NK-92 (cell line): ENCODE data around the gene UCKL1.
"Not testable (repeated sequence)": the region's sequence is repeated elsewhere in the genome, so short reads cannot be mapped to it uniquely, and the experiment has no call there.

ENCODE experiments used
- DNase-seq: peaks from one replicate; lab custom pipeline; 2025; ENCODE audit not compliant: unreplicated experiment; lab: John Stamatoyannopoulos, UW

UCKL1 gene

DNA sequence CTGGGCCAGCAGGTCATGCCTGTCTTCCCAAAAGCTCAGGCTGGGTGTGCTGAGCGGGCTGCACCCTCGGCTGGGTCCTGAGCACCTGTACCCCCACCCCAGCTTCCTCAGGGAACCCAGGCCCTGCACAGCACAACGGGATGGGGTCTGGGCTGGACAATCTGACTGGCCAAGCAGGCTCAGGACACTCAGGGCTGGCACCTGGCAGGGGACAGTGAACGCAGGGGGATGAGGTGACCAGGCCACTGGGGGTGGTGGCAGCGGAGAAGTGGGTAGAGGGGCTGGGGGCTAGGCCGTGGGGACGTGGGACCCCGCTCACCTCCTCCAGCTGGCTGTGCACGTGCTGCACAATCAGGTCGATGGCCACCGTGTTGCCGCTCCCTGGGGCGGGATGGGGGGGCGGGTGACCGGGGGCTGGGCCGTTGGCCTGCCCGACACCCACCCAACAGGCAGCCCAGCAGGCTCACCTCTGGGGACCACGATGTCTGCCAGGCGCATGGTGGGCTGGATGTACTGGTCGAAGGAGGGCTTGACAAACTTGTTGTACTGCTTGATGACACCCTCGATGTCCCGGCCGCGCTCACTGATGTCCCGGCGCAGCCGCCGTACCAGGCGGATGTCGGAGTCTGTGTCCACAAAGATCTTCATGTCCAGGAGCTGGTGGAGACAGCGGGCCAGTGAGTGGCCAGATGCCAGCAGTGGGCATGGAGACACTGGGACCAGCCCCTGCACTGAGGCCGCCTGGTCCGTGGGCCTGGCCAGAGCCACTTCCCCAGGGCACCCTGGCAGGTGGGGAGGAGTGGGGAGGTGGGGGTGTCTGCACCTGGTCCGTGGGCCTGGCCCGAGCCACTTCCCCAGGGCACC is 11.9 kb downstream of the UCKL1 start:
- DNase-seq: no peak

DNA sequence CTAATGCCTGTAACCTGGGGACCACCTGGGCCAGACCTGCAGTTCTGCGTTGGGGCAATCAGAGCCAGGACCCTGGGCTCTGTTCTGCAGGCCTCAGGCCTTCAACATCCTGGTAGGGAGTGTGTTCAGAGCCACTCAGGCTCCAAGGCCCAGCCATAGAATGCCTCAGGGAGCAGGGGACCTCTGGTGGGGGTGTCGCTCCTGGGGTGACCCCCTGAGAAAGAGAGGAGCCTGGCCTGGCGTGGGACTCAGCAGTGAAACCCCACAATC is 12.5 kb downstream of the UCKL1 start:
- DNase-seq: no peak

DNA sequence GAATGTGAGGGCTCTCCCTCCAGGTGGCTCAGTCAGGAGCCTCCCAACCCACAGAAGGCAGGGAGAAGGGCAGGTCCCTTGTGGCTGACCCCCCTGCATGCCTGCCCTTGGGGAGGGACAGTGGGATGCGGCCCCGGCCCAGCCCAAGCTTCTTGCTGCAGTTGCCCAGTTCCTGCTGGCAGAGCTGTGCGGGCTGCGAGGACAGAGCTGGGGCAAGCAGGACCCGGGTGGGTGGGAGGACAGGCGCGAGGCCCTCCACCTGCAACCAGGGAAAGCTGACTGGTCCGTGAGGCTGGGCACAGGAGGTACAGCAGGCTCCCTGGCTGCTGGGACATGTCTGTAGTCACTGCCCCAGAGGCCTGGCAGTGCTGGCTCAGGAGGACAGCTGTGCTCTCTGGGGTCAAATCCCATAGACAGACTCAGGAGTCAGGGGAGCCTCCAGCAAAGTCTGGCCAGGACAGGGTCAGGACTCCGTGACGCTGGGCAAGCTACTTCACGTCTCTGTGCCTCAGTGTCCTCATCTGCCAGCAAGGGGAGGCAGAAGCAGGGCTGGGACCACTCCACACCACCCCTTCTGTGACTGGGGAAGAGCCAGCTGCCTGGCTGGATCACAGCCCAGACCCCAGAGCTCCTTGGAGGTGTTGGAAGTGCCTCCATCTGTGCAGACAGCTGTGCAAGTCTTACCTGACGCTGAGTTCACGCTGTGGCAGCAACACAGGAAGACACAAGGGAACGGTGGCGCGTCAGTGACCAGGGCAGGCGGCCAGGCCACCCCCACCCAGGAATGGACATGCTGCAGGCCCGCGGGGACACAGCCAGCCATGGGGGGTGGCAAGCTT is 13.0 kb downstream of the UCKL1 start:
- DNase-seq: no peak

DNA sequence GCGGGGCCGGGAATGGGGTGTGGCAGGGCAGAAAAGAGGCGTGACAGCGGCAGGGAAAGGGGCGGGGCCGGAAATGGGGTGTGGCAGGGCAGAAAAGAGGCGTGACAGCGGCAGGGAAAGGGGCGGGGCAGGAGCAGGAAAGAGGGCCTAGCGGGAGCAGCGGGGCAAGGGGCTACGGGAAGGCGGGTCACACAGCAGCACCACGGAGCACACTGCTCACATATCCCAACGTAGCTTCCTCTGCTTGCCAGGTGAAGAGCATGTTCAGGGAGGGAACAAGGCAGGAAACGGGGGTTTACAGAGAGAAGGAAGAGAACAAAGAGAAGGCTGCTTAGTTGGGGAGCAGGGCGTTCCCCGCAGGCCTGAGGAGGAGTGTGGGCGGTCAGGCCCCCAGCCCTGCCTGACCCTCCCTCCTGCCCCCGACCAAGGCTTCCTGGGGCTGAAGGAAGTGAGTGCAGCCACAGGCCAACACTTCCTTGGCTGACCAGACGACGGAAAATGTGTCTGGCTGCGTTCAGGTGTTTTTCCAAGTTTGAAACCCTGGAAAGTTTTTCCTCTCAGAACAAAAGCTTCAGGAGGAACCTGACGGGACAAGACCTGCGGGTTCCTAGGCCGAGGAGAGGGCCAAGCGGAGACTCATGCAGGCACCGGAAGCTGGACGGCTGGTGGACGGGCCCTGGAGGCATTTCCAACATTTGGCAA is 13.8 kb downstream of the UCKL1 start:
- DNase-seq: no peak

DNA sequence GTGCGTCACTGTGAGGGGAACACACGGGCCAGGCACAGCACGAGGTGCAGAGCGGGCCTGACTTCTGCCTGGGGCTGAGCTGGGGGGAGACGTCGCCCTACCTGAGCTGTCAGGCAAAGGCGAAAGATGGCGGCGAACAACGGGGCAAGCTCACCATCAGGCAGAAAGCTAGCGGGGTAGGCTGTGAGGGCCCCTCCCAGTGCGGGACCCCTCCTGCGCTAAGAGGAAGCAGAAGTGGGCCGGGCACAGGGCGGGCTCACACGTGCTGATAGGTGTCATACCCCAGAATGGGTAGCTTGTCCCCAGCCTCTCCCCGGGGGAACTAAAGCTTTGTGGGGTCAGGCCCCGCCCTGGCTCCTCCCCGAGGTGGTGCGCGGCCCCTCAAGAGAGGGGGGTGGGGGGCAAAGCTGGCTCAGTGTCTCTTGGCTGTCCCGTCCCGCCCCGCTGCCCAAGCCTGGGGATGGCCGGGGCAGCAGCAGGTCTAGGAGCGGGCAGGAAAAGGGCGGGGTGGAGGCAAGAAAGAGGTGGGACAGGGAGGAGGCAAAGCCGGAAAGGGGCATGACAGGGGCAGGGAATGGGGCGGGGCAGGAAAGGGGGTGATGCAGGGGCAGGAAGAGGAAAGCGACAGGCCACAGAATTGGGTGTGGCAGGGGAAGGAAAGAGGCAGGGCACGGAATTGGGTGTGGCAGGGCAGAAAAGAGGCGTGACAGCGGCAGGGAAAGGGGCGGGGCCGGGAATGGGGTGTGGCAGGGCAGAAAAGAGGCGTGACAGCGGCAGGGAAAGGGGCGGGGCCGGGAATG is 14.7 kb downstream of the UCKL1 start:
- DNase-seq: no peak

DNA sequence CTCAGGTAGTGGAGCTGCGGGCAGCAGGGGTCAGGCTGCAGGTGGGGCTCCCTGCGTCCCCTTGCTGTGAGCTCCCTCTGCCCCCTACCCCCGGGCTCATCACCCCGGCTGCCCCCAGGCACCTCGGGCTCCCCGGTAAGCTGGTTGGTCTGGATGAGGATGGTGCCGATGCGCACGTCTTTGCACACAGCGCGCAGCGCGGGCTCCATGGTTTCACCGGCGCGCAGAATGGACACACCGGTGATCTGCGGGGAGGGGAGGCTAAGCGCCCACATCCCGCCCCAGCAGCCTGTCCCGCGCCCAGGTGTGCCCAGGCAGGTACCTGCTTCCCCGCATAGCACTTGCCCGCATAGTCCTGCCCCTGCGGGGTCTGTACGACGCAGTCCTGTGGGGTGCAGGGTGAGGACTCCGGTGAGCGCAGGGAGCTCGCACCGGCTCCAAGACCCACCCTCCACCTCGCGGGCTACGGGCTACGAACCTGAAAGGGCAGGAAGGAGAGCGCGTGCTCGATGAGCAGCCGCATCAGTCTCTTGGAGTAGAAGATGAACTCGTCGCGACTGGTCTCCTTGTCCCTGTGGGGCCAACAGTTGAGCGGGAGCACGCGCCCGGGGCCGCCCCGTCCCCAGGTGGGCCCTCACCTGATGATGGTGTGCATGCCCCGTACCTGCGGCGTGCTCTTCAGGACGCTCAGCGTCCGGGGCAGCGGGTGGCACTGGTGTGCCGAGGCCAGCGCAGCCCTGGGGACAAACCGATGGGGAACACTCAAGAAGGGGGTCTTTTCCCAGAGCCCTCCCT is 15.5 kb downstream of the UCKL1 start:
- DNase-seq: no peak

DNA sequence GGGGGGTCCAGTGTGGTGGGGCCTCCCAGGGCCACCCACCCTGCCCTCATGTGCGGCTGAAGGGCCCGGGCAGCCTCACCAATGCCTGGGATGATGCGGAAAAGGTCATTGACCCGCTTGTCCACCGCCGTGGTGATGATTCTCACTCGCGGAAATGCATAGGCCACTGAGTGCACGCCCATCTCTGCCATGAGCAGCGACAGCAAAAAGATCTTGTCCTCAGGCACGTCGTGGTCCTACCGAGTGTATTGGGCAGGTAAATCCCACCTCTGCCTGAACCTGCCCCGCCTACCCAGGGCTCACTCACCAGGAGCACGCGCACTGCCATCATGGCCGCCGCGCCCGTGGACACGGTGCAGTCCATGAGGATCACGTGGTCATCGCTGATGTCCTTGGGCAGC is 16.1 kb downstream of the UCKL1 start:
- no peak for DNase-seq

DNA sequence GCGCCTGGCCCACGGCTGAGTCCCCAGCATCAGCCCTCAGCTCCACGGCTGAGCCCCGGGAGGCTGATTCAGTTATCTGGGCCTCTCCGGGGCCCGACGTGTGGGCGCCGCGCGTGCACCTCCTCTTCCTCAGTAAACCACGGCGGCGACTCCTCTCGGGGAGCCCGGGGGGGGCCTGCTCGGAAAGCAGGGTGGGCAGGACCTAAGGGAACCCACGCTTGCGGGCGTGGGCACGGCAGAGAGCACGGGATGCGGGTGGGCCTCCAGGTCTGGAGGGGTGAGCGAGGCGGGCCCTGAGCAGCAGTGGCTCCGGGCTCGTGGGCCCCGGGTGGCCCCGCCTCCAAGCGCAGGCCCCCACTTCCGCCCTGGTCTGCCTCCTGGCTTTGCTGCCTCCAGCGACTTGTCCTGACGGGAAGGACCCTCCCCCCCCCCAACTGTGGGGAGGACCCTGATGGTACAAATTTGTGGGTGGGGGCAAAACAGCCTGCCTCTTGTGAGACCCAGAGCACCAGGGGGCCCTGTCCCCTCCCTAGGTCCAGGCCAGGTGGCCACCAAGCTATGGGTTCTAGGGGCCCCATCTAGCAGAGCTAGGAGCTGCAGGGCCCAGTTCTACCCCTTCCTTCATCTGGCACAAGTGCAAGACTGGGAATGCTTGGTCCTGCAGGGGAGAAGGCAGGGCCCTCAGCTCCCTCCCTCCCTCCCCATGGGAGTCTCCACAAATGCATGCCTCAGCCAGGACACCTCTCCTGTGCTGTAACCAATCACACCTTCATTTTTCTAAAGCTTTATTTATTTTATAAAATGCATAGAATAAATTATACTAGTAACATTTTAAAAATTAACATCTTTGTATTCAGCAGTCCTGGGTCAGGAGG is 16.9 kb downstream of the UCKL1 start:
- no peak for DNase-seq

DNA sequence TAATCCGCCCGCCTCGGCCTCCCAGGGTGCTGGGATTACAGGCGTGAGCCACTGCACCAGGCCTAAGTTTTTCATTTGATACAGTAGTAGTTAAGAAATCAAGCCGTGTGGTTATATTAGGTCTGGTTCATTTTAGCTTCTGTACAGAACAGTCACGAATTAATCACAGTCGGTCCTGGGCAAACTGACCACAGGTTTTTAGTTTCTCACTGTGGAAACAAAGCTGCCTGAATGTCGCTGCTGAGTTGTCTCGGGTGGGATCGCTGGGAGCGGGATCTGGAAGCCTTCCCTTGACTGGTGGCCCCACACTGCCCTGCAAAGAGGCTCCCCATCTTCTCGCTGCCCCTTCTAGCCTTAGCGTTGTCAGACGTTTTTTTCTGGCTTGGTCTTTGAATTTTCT is 18.6 kb downstream of the UCKL1 start:
- no peak for DNase-seq

DNA sequence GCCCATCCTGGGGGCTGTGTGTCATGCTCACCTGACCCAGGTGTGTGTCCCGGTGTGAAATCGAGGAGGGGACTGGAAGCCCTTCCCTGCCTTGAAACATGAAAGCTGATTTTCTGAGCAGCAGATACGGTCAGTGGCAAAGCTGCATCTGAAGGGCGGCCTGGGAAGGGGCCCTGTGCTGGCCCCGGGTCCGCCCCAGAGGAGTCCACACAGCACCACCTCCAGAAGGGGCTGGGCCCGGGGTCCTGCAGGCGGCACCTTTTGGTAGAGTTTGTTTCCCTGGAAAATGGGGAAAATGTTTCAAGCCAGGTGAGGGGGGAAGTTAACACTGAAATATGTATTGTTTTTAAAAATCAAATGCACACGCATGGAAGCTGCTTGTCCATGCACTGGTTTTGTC is 20.8 kb downstream of the UCKL1 start:
- DNase-seq: no peak

DNA sequence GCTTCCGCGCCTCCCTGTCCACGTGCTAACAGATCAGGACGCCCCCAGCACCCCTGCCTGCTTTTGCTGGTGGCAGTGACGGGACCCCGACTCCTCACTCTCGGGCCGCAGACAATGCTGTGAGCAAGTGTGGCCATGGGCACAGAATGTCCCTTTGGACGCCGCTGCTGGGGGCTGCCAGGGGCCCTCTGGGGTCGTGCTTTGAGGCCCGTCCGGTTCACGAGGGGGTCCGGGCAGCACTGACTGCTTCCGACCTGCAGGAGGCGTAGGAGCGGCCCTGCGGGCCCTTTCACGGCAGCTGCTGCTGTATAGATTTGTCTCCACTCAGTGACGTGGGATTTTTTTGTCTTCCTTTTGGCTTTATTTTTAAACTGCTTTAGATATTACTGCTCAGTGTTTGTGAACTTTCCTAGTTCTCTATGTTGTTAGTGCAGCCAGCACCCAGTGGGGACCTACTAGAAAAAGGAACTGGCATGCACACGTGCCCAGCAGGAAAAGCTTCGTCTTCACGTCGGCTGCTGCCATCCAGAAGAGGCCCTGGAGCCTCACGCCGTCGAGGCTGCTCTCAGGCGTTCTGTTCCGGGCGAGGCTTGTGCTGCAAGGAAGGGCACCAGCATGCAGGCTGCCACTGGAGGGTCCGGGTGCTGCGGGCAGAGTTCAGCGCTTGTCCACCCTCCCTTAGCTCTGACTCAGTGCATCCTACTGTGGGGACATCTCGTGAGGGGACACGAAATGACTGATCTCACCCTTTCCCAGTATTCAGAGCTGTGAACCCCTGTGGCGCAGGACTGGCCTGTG is 21.7 kb downstream of the UCKL1 start:
- DNase-seq: no peak

DNA sequence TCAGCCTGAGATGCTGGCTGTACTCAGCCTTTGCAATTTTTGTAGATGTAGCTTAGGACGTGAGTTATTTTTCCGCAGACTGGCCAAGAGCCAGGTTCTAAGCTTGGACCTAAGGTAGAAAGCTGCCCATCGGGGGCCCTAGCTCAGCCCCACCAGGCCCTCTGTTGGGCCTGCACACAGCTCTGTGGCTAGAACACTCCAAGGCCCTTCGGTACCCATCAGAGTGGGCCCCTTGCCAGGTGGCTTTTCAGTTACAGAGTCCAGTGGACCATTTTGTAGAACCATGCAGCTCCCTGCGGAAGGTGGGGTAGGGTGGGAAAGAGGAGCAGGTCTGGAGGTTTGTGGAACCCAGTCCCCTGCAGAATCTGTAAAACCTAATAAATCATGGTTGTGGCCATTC is 22.6 kb downstream of the UCKL1 start:
- DNase-seq: no peak

DNA sequence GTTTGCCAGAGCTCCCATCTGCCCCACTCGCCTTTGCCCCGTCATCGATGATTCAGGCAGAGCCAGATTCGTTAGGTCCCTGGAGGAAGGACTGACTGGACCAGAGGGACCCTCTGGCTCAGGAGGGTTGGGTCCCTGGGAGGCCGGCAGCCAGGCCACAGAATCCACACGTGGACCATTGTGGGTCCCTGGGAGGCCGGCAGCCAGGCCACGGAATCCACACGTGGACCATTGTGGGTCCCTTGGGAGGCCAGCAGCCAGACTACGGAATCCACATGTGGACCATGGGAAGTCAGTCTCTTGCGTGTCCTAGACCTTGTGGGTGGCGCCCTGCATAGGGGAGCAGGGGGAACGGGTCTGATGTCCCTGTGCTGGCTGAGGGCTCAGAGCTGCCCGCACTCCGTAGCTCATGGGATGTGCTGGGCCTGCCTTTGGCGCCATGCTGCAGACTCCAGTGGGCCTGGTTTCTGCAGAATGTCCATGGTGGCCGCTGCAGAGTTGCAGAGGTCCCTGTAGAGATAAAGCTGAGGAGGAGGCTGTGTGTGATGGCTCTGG is 23.5 kb downstream of the UCKL1 start:
- no peak for DNase-seq

DNA sequence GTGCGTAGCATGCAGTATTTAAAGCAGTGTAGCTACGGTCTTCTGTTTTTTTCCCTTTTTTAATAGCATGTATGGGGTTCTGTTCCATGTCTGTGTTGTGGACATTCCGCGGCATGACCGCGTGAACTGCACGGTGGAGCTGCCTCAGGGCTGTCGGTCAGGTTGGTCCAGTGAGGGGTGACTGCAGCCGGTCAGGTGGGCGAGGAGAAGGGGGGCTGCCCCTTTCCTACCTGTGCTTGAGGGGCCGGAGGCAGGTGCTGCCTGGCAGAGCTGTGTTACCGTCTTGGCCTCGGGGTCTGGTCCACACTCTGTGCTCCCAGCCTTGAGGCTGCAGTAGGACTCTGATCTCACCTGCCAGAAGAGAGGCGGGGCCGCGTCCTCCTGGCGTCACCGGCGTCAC is 24.5 kb downstream of the UCKL1 start:
- DNase-seq: no peak

DNA sequence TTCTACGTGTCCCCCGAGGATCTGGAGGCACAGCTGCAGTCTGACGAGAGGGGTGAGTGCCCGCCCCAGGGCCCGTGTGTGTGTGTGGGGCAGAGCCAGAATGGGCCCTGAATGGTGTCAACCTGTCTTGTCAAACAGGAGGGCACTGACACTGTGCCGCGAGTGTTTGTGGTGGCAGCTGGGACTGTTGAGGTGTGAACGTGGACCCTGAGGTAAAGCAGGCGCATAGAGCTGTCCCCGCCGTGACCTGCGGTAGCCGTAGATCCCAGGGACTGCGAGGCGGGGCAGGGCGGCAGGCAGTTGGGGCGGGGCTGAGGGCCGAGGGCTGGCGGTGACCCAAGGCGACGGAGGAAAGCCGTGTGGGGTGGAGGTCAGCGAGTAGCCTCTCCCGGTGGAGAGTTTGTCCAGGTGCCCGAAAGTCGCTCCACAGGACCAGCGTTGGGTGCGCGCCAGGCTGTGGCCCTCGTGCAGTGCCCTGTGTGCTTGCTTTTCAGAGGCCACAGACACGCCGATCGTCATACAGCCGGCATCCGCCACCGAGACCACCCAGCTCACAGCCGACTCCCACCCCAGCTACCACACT is 25.2 kb downstream of the UCKL1 start:
- no peak for DNase-seq

DNA sequence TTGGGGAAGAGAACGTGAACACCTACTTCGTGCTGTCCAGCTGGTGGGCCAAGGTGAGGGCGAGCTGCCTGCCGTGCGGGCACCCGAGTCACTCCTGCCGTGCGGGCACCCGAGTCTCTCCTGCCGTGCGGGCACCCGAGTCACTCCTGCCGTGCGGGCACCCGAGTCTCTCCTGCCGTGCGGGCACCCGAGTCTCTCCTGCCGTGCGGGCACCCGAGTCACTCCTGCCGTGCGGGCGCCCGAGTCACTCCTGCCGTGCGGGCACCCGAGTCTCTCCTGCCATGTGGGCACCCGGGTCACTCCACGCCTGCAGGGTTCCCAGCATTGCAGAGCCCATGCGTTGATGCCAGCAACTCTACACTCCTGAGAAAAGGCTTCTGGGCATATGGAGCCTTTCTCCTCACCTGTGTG is 26.7 kb downstream of the UCKL1 start:
- DNase-seq: not testable (repeated sequence)

DNA sequence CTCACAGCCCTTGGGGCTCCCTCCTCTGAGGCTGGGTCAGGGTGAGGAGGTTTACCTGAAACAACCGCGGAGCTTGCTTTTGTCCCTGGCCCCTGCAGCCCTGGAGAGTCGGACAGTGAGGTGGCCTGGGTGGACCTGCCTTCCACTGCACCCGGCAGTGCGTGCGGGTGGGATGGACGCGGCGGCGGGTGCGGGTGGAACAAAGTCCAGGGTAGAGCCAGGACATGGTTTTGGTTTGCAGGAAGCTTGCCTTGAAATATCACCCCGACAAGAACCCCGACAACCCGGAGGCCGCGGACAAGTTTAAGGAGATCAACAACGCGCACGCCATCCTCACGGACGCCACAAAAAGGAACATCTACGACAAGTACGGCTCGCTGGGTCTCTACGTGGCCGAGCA is 27.1 kb downstream of the UCKL1 start:
- DNase-seq: no peak

DNA sequence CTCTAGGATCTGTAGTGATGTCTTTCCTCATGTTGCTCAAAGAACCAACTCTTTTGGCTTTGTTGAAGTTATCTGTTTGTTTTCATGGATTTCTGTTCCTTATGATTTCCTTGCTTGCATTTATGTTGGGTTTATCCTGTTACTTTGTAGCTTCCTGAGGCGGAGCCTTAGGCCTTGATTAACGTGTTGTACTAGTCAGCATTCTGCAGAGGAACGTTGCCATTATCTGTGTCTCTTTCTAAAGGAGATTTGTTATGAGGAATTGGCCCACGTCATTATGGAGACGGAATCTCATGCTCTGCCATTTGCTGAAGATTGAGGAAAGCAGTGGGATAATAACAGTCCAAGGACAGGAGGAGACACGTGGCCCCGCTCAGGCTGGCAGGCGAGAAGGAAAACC is 29.9 kb downstream of the UCKL1 start:
- DNase-seq: no peak
